ENCODE results near the gene MAD2L1BP.

Gene MAD2L1BP

DNA sequence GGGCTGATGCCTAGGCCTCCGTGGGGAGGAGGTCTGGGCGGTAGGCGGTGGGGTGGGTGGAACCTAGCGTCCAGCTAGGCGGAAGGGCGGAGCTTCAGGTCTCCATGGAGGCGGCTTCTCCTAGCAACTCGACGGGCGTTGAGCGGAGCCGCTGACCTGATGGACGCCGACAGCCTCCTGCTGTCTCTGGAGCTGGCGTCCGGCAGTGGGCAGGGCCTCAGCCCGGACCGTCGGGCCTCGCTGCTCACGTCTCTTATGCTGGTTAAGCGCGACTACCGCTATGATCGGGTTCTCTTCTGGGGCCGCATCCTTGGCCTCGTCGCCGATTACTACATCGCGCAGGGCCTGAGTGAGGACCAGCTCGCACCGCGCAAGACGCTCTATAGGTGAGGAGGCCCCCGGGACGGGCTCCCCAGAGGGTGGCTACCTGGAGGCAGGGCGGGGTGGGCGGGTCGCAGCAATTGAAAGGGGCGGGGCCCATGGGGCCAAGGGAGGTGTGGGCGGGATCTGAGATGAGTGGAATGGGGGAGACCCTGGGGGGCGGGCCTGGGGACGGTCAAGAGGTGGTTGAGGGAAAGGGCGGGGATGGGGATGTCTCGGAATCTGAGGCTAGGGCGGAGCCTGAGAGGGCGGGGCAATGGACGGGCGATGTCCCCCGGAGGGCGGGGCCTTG is 9.4 kb downstream of the MAD2L1BP start, which contains the start of gene RSPH9:
TSS of gene RSPH9 (plus strand) at position 97 of the 673 bp plus-strand sequence. CDS start at position 160, 63 bp downstream.
- TF ChIP-seq TEAD4 (IDR thresholded peaks at IDR 0.05) (no peak), ZBTB7A (IDR thresholded peaks at IDR 0.05; ENCODE audit: low read depth) (no peak), NFIC (IDR thresholded peaks at IDR 0.05) (no peak), EGR1 (IDR thresholded peaks at IDR 0.05) (no peak), EP300 (IDR thresholded peaks at IDR 0.05; ENCODE audit: borderline replicate concordance) (no peak), RAD21 (IDR thresholded peaks at IDR 0.05; ENCODE audit: low read depth) (no peak), CEBPB (IDR thresholded peaks at IDR 0.05) (no peak), TCF12 (IDR thresholded peaks at IDR 0.05; ENCODE audit: low read depth) (no peak), YY1 (IDR thresholded peaks at IDR 0.05; ENCODE audit: low read depth) (no peak), FOXM1 (IDR thresholded peaks at IDR 0.05; ENCODE audit: borderline replicate concordance, low read depth) (no peak), CREB1 (IDR thresholded peaks at IDR 0.05; ENCODE audit: low read depth) (no peak), TAF1 (IDR thresholded peaks at IDR 0.05; ENCODE audit: low read depth) (no peak)
- TF ChIP-seq, protein P1, sequence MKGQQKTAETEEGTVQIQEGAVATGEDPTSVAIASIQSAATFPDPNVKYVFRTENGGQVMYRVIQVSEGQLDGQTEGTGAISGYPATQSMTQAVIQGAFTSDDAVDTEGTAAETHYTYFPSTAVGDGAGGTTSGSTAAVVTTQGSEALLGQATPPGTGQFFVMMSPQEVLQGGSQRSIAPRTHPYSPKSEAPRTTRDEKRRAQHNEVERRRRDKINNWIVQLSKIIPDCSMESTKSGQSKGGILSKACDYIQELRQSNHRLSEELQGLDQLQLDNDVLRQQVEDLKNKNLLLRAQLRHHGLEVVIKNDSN (IDR thresholded peaks at IDR 0.05): no peak
- TF ChIP-seq, protein P2, sequence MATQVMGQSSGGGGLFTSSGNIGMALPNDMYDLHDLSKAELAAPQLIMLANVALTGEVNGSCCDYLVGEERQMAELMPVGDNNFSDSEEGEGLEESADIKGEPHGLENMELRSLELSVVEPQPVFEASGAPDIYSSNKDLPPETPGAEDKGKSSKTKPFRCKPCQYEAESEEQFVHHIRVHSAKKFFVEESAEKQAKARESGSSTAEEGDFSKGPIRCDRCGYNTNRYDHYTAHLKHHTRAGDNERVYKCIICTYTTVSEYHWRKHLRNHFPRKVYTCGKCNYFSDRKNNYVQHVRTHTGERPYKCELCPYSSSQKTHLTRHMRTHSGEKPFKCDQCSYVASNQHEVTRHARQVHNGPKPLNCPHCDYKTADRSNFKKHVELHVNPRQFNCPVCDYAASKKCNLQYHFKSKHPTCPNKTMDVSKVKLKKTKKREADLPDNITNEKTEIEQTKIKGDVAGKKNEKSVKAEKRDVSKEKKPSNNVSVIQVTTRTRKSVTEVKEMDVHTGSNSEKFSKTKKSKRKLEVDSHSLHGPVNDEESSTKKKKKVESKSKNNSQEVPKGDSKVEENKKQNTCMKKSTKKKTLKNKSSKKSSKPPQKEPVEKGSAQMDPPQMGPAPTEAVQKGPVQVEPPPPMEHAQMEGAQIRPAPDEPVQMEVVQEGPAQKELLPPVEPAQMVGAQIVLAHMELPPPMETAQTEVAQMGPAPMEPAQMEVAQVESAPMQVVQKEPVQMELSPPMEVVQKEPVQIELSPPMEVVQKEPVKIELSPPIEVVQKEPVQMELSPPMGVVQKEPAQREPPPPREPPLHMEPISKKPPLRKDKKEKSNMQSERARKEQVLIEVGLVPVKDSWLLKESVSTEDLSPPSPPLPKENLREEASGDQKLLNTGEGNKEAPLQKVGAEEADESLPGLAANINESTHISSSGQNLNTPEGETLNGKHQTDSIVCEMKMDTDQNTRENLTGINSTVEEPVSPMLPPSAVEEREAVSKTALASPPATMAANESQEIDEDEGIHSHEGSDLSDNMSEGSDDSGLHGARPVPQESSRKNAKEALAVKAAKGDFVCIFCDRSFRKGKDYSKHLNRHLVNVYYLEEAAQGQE (IDR thresholded peaks at IDR 0.05; ENCODE audit: low read depth): no peak
- TF ChIP-seq, protein P3, sequence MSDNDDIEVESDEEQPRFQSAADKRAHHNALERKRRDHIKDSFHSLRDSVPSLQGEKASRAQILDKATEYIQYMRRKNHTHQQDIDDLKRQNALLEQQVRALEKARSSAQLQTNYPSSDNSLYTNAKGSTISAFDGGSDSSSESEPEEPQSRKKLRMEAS (IDR thresholded peaks at IDR 0.05): no peak

DNA sequence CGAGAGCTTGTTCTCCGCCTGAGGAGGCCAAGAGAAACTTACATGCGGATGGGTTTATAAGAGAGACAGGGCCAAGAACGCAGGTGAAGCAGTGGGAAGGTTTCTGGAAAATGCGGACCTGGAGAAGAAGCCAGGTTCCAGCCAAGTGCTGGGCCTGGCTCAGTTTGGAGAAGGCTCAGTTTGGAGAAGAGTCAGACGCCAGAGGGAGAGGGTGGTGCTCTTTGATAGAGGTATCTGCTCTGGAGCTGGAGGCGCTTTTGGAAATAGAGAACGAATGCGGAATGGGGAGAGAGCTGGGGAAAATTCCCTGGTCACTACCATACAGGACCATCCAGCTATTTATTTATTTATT is 9.9 kb downstream of the MAD2L1BP start:
- TF ChIP-seq, protein P2 (IDR thresholded peaks at IDR 0.05; ENCODE audit: low read depth): no peak
- TF ChIP-seq TCF12 (IDR thresholded peaks at IDR 0.05; ENCODE audit: low read depth): no peak
- TF ChIP-seq EGR1 (IDR thresholded peaks at IDR 0.05): no peak
- no peak for TF ChIP-seq CREB1 (IDR thresholded peaks at IDR 0.05; ENCODE audit: low read depth)
- TF ChIP-seq ZBTB7A (IDR thresholded peaks at IDR 0.05; ENCODE audit: low read depth): no peak
- TF ChIP-seq YY1 (IDR thresholded peaks at IDR 0.05; ENCODE audit: low read depth): no peak
- TF ChIP-seq, protein P1 (IDR thresholded peaks at IDR 0.05): no peak
- no peak for TF ChIP-seq NFIC (IDR thresholded peaks at IDR 0.05)
- TF ChIP-seq FOXM1 (IDR thresholded peaks at IDR 0.05; ENCODE audit: borderline replicate concordance, low read depth): no peak
- TF ChIP-seq RAD21 (IDR thresholded peaks at IDR 0.05; ENCODE audit: low read depth): no peak
- TF ChIP-seq, protein P3 (IDR thresholded peaks at IDR 0.05): no peak
- TF ChIP-seq TAF1 (IDR thresholded peaks at IDR 0.05; ENCODE audit: low read depth): no peak
- no peak for TF ChIP-seq CEBPB (IDR thresholded peaks at IDR 0.05)
- TF ChIP-seq EP300 (IDR thresholded peaks at IDR 0.05; ENCODE audit: borderline replicate concordance): no peak
- no peak for TF ChIP-seq TEAD4 (IDR thresholded peaks at IDR 0.05)

DNA sequence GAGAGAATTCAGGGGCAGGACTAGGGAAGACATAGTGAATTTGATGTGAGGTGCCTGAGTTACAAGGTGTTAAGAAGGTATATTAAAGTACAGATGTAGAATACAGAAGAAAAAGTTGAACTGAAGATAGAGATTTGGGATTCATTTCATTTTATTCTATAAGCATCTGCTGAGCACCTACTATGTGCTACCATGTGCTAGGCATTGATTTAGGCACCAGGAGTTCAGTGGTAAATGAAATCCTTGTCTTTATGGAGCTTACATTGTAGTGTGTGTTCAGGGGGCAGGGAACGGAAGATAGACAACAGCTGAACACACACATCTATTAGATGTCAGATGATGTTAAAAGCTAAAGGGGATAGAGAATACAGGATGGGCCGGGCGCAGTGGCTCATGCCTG is 12.0 kb downstream of the MAD2L1BP start:
- TF ChIP-seq, protein P2 (IDR thresholded peaks at IDR 0.05; ENCODE audit: low read depth): no peak
- TF ChIP-seq ZBTB7A (IDR thresholded peaks at IDR 0.05; ENCODE audit: low read depth) (no peak), CREB1 (IDR thresholded peaks at IDR 0.05; ENCODE audit: low read depth) (no peak), NFIC (IDR thresholded peaks at IDR 0.05) (no peak), TCF12 (IDR thresholded peaks at IDR 0.05; ENCODE audit: low read depth) (no peak), TAF1 (IDR thresholded peaks at IDR 0.05; ENCODE audit: low read depth) (no peak), FOXM1 (IDR thresholded peaks at IDR 0.05; ENCODE audit: borderline replicate concordance, low read depth) (no peak), CEBPB (IDR thresholded peaks at IDR 0.05) (no peak), EP300 (IDR thresholded peaks at IDR 0.05; ENCODE audit: borderline replicate concordance) (no peak), YY1 (IDR thresholded peaks at IDR 0.05; ENCODE audit: low read depth) (no peak), EGR1 (IDR thresholded peaks at IDR 0.05) (no peak), RAD21 (IDR thresholded peaks at IDR 0.05; ENCODE audit: low read depth) (no peak)
- TF ChIP-seq, protein P1 (IDR thresholded peaks at IDR 0.05): no peak
- TF ChIP-seq, protein P3 (IDR thresholded peaks at IDR 0.05): no peak

Measured in Ishikawa (cell line).